WERI-Rb-1 (cell line): ENCODE data around the gene PHF21A.

ENCODE experiments used
- DNase-seq: peaks from one replicate; pipeline ENCODE4 v3.0.0-alpha.2; 2020
- H3K27ac ChIP-seq: fragments of 250-450 bp; sonication (Bioruptor Pico); 2 replicates; pipeline ENCODE4 v1.5.1; 2020; ENCODE audit warnings: mild to moderate bottlenecking, moderate library complexity
- H3K27me3 ChIP-seq: fragments of 250-450 bp; sonication (Bioruptor Pico); 2 replicates; pipeline ENCODE4 v1.5.1; 2021; ENCODE audit warnings: mild to moderate bottlenecking, low read depth, moderate library complexity; ENCODE audit not compliant: insufficient read depth, severe bottlenecking
- H3K36me3 ChIP-seq: fragments of 250-450 bp; sonication (Bioruptor Pico); 2 replicates; pipeline ENCODE4 v1.5.1; 2020; ENCODE audit warnings: mild to moderate bottlenecking, moderate library complexity
- H3K4me3 ChIP-seq: 2 replicates; pipeline ENCODE4 v1.5.1; 2011; ENCODE audit warnings: low read depth, mild to moderate bottlenecking, control low read depth, low read length
- H3K9me3 ChIP-seq: fragments of 250-450 bp; sonication (Bioruptor Pico); 2 replicates; pipeline ENCODE4 v1.5.1; 2021; ENCODE audit warnings: mild to moderate bottlenecking, moderate library complexity; ENCODE audit not compliant: severe bottlenecking
- CTCF ChIP-seq: IDR thresholded peaks from 2 replicates; pipeline ENCODE4 v1.5.1; 2011; ENCODE audit warnings: low read depth, mild to moderate bottlenecking, control low read depth, inconsistent platforms, low read length

Gene PHF21A

DNA sequence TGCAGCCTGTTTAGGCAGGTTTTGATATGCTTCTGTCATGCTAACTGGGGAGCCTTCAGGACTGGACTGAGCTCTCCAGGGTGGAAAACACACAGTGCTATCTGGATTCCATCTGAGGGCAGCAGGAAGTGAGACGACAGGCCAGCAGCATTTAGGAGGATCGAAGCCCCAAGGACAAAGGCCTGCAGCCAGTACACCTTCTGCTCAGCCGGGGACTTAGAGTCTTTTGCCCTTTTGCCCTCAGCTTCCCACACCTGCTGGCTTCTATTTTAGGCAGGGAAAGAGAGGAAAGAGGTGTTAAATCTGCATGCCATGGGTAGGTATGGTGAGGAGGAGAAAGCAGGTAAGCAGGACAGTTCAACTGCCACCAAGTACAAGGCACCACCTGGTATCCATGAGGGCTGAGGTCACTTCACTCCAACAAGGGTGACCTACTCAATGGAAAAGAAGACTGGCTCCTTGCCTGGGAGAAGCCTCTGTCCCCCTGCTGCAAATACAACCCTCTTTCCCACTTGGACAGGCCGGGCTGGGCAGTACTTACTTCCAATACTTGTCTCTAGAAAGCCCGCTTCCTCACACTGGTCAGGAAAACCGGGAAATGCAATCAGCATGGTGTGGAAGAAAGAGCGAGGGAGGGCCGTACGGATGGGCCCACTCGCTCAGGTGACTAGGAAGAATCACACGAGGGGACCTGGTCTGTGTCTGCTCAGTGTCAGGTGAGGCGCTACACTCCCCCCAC lies 186.5 kb downstream of the PHF21A start:
- Histone ChIP-seq H3K27me3 (no peaks in the 10 kb centered on the region), H3K36me3 (peaks cover 27% of the 10 kb centered on the region), H3K4me3 (no peak overlapping the region), H3K9me3 (no peaks in the 10 kb centered on the region), H3K27ac (no peak overlapping the region)
- no peak for TF ChIP-seq CTCF
- DNase-seq = no peak

- Histone ChIP-seq H3K4me3 (no peak overlapping the region), H3K27ac (no peak overlapping the region)
- DNase-seq = no peak
These were observed 187.2 kb downstream of the PHF21A start for GRCh38 chr11:45933846-45934579.

GRCh38 chr11:45933131-45933831 lies 188.0 kb downstream of the PHF21A start:
- DNase-seq = no peak
- peaks cover 31% of the 10 kb centered on the region for H3K36me3 ChIP-seq
- H3K9me3 ChIP-seq = no peaks in the 10 kb centered on the region
- no peak for TF ChIP-seq CTCF
- no peak overlapping the region for H3K4me3 ChIP-seq
- H3K27me3 ChIP-seq = no peaks in the 10 kb centered on the region
- no peak overlapping the region for H3K27ac ChIP-seq

More at GRCh38 chr11:45933846-45934579, 187.2 kb downstream of the PHF21A start:
- no peaks in the 10 kb centered on the region for H3K9me3 ChIP-seq
- TF ChIP-seq CTCF = no peak
- no peaks in the 10 kb centered on the region for H3K27me3 ChIP-seq
- peaks cover 27% of the 10 kb centered on the region for H3K36me3 ChIP-seq

- H3K36me3 ChIP-seq = peaks cover 38% of the 10 kb centered on the region
- no peaks in the 10 kb centered on the region for H3K27me3 ChIP-seq
- no peak overlapping the region for H3K27ac ChIP-seq
- no peak for DNase-seq
- H3K4me3 ChIP-seq = no peak overlapping the region
- no peak for TF ChIP-seq CTCF
- no peaks in the 10 kb centered on the region for H3K9me3 ChIP-seq
These were observed 189.0 kb downstream of the PHF21A start for GRCh38 chr11:45932217-45932616.

- no peaks in the 10 kb centered on the region for H3K27me3 ChIP-seq
- no peak overlapping the region for H3K4me3 ChIP-seq
- peaks cover 35% of the 10 kb centered on the region for H3K36me3 ChIP-seq
- no peak overlapping the region for H3K27ac ChIP-seq
- no peak for DNase-seq
- TF ChIP-seq CTCF = no peak
- no peaks in the 10 kb centered on the region for H3K9me3 ChIP-seq
These were observed 189.5 kb downstream of the PHF21A start for GRCh38 chr11:45931739-45932138.
